Measurements from ENCODE around the gene PGGHG.

DNA sequence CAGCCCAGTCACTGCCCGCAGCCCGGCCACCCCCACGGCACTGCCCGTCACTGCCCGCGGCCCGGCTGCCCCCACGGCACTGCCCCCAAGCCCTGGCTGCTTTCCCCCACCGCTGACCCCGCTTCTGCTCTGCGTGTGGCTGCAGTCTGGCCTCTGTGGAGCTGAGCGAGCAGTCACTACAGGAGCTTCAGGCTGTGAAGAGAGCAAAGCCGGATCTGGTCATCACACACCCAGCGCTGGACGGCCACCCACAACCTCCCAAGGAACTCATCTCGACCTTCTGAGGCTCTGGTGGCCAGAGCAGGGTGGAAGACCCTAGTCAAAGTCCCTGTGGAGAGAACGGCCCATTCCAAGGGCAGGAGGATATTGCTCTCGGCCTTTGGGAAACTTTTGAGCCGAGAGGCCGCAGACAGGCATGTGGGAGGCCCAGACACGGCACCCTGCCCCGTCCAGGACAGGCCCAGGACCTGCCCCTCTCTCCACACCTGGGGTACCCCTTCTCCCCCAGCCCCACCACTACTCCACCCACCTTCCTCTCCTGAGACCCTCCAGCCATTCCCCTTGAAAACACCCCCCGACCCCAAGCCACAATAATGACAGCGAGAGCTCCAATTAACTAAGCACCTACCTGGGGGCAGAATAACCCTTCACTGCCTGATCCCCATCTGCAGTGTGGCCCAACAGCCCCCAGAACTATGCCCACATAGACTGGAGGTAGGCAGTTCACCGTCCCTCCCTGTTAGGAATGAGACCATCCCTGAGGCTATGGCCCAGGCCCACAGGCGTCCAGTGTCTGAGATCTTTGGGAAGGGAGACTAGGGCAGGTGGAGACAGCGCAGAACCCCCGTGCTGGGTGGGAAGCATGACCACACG lies 3.7 kb upstream of the PGGHG start:
- TF ChIP-seq, protein P1, sequence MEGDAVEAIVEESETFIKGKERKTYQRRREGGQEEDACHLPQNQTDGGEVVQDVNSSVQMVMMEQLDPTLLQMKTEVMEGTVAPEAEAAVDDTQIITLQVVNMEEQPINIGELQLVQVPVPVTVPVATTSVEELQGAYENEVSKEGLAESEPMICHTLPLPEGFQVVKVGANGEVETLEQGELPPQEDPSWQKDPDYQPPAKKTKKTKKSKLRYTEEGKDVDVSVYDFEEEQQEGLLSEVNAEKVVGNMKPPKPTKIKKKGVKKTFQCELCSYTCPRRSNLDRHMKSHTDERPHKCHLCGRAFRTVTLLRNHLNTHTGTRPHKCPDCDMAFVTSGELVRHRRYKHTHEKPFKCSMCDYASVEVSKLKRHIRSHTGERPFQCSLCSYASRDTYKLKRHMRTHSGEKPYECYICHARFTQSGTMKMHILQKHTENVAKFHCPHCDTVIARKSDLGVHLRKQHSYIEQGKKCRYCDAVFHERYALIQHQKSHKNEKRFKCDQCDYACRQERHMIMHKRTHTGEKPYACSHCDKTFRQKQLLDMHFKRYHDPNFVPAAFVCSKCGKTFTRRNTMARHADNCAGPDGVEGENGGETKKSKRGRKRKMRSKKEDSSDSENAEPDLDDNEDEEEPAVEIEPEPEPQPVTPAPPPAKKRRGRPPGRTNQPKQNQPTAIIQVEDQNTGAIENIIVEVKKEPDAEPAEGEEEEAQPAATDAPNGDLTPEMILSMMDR (IDR thresholded peaks at IDR 0.05; ENCODE audit: low read length), result no peak
- no peak for TF ChIP-seq EZH2 (IDR thresholded peaks at IDR 0.05; ENCODE audit: borderline replicate concordance, low read length)
